Endometrial microvascular endothelial cells (primary cell): ENCODE results near the gene SH2B2. TPM values are rescaled to one million over a fixed set of nuclear protein-coding genes. Genes with fewer than 3 reads are reported as not detected.

Experiments used
- total RNA-seq: library from RNA; depleted of rRNA; stranded (reverse); fragments of >200 nt; gene quantifications from one replicate; pipeline ENCODE4 v1.2.3, GENCODE V29; 2015; ENCODE audit errors: inconsistent ontology term

Gene SH2B2
- total RNA-seq, 1 donor from 2014 or later: 0.56 TPM

Other genes starting within 250 kb of the SH2B2 start
- not detected for gene SPDYE6, start 69.6 kb downstream of the SH2B2 start, total RNA-seq
- gene PRKRIP1, start 109.5 kb downstream of the SH2B2 start, total RNA-seq: 5.6 TPM
- gene ORAI2, start 146.7 kb downstream of the SH2B2 start, total RNA-seq: 65.0 TPM
- gene ALKBH4, start 178.0 kb downstream of the SH2B2 start, total RNA-seq: 12.8 TPM
- gene LRWD1, start 178.1 kb downstream of the SH2B2 start, total RNA-seq: 11.9 TPM
- 7.4 TPM for gene POLR2J, start 192.1 kb downstream of the SH2B2 start, total RNA-seq
- 2.7 TPM for gene RASA4B, start 230.9 kb downstream of the SH2B2 start, total RNA-seq